Lung (tissue), 12 donors: ENCODE results near the gene ATMIN. TPM values are rescaled to one million over a fixed set of nuclear protein-coding genes. Genes with fewer than 3 reads are reported as not detected.

ENCODE experiments used
- ATAC-seq: fragments of 200-7000 bp; cut with Tn5 transposase; one replicate; pipeline ENCODE4 v1.9.1; 2020; ENCODE audit warnings: moderate number of reproducible peaks; ENCODE audit not compliant: insufficient read depth, low FRiP score
- DNase-seq, 3 donors: peaks; one replicate each; pipeline ENCODE4 v3.0.0-alpha.2; 2013 to 2017
- H3K27ac ChIP-seq, 2 donors: one replicate each; pipeline ENCODE4 v1.5.1; 2013; ENCODE audit warnings: mild to moderate bottlenecking in 2 of 2, moderate library complexity in 2 of 2, control low read depth in 1 of 2, inconsistent platforms in 1 of 2, low read depth in 1 of 2, low read length in 1 of 2
- H3K27me3 ChIP-seq, 3 donors: one replicate each; pipeline ENCODE4 v1.5.1; 2013; ENCODE audit warnings: low read length in 2 of 3; ENCODE audit not compliant: control insufficient read depth in 3 of 3, insufficient read depth in 3 of 3
- H3K36me3 ChIP-seq, 4 donors: one replicate each; pipeline ENCODE4 v1.5.1; 2013; ENCODE audit warnings: low read length in 4 of 4, mild to moderate bottlenecking in 1 of 4, moderate library complexity in 1 of 4; ENCODE audit not compliant: control insufficient read depth in 4 of 4, insufficient read depth in 4 of 4
- H3K4me1 ChIP-seq, 5 donors: one replicate each; pipeline ENCODE4 v1.5.1; 2013; ENCODE audit warnings: low read length in 5 of 5, mild to moderate bottlenecking in 2 of 5, moderate library complexity in 1 of 5; ENCODE audit not compliant: control insufficient read depth in 5 of 5, insufficient read depth in 5 of 5
- H3K4me3 ChIP-seq: one replicate; pipeline ENCODE4 v1.5.1; 2013; ENCODE audit warnings: mild to moderate bottlenecking, control low read depth, moderate library complexity
- H3K9ac ChIP-seq, 2 donors: one replicate each; pipeline ENCODE4 v1.5.1; 2013; ENCODE audit warnings: low read length in 2 of 2, control low read depth in 1 of 2; ENCODE audit not compliant: insufficient read depth in 1 of 2
- H3K9me3 ChIP-seq, 4 donors: one replicate each; pipeline ENCODE4 v1.5.1; 2013; ENCODE audit warnings: low read length in 3 of 4, mild to moderate bottlenecking in 1 of 4, moderate library complexity in 1 of 4; ENCODE audit not compliant: control insufficient read depth in 4 of 4, insufficient read depth in 3 of 4
- WGBS, 2 donors: extraction: QIAGEN DNeasy Blood & Tissue Kit; methylation state at CpG; one replicate each; pipeline ENCODE4 v1.1.7; 2013; 5-methylcytosine and 5-hydroxymethylcytosine counted together
- polyA plus RNA-seq, 2 donors: library from polyadenylated mRNA; stranded (reverse); fragments of 200-250 nt; gene quantifications; one replicate each; pipeline ENCODE4 v1.2.1, GENCODE V29; 2013
- total RNA-seq, 2 donors: library from RNA; depleted of rRNA in 1 of 2; stranded (reverse); fragments of >200 nt in 1 of 2; gene quantifications; one replicate each; pipeline ENCODE4 v1.2.1, GENCODE V29; 2014 to 2021
- TF ChIP-seq, protein P1 (sequence below): IDR thresholded peaks from 2 replicates; pipeline ENCODE4 v1.5.1; 2012; ENCODE audit warnings: mild to moderate bottlenecking; ENCODE audit errors: control extremely low read depth, extremely low read depth
- donor health status: control.
- donor health status: control.
- donor health status: Bipolar disorder and iron deficiency.
- donor health status: healthy.
- donor health status: DM: yes; HTN: yes; CAD: no.

Gene ATMIN
- total and polyA plus RNA-seq, 4 donors = 11.6 to 28.8 (median 19.1) TPM

DNA sequence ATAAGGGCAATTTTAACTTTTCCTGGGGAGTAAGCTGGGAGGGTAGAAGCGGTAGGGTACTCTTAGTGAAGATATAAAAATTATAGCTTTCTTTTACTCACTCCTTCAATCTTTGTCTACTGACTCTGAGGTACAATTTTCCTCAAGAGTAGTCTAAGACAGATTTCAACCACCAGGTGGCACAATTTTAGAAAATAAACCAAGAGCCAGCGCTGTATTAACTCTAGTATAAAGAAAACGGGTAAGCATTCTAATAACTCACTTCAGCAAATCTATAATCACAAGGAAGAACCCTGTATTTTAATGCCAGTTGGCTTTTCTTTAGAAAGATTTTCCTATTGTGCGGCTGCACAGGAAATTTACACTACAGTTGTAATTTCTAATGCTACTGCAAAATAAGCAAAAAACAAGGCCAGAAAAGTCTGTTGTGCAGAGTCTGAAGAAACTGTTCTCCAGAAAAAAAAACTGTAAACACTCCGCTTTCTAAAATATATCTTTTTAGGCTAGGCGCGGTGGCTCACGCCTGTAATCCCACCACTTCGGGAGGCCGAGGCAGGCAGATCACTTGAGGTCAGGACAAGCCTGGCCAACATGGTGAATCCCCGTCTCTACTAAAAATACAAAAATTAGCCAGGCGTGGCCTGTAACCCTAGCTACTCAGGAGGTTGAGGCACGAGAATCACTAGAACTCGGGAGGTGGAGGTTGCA, 30.8 kb upstream of the ATMIN start:
- DNase-seq (peak in 2 of 3 donors; percentile 81 to 86), ATAC-seq (no peak)
- 49 to 62% methylated on average over 14 of the region's 14 CpGs for WGBS, 2 donors
- Histone ChIP-seq H3K4me1 (peaks cover 0 to 32% (median 9%) of the 10 kb centered on the region in 5 donors), H3K36me3 (peaks cover 0 to 3% (median 0%) of the 10 kb centered on the region in 4 donors), H3K9ac (no peak overlapping the region), H3K27me3 (no peaks in the 10 kb centered on the region), H3K27ac (peak overlapping the region in 1 of 2 donors; percentile 73), H3K4me3 (no peak overlapping the region), H3K9me3 (no peaks in the 10 kb centered on the region)
- TF ChIP-seq, protein P1, sequence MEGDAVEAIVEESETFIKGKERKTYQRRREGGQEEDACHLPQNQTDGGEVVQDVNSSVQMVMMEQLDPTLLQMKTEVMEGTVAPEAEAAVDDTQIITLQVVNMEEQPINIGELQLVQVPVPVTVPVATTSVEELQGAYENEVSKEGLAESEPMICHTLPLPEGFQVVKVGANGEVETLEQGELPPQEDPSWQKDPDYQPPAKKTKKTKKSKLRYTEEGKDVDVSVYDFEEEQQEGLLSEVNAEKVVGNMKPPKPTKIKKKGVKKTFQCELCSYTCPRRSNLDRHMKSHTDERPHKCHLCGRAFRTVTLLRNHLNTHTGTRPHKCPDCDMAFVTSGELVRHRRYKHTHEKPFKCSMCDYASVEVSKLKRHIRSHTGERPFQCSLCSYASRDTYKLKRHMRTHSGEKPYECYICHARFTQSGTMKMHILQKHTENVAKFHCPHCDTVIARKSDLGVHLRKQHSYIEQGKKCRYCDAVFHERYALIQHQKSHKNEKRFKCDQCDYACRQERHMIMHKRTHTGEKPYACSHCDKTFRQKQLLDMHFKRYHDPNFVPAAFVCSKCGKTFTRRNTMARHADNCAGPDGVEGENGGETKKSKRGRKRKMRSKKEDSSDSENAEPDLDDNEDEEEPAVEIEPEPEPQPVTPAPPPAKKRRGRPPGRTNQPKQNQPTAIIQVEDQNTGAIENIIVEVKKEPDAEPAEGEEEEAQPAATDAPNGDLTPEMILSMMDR = peak; percentile 50

GRCh38 chr16:81005610-81006161, 30.0 kb upstream of the ATMIN start:
- Histone ChIP-seq H3K9me3 (no peaks in the 10 kb centered on the region), H3K27ac (peak overlapping the region; percentile 4 to 95), H3K4me3 (no peak overlapping the region), H3K27me3 (no peaks in the 10 kb centered on the region), H3K4me1 (peaks cover 0 to 32% (median 9%) of the 10 kb centered on the region in 5 donors), H3K36me3 (peaks cover 0 to 3% (median 0%) of the 10 kb centered on the region in 4 donors), H3K9ac (peak overlapping the region in 1 of 2 donors; percentile 84)
- DNase-seq (peak; percentile 27 to 57 (median 41)), ATAC-seq (no peak)
- TF ChIP-seq, protein P1 = no peak
- 22 to 38% methylated on average over 18 of the region's 18 CpGs for WGBS, 2 donors

DNA sequence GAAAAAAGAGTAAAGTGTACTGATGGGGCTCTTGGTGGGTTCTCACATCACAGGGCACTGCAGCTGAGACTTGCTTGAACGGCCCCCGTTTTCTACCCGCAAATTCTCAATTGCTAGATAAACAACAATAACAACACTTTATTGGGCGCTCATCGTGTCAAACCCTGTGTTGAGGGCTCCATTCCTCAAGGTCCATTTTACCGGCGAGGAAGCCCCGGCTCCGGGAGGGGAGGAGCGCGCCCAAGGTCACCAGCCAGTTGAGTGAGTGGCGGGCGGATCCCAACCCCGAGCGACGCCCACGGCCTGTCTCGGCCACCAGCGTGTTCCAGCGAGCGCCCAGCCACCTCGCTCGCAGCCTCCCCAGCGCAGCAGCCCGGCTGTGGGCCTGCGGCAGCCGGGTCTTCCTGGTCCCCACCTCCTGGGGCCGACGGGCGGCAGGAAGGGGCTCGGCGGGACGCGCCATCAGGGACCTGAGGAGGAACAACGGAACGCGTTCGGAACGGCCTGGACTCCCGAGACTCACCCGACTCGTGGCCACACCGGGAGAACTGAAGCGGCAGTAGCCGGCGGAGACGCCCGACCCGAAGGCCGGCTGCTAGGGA, 29.3 kb upstream of the ATMIN start:
- Histone ChIP-seq H3K4me1 (peaks cover 0 to 32% (median 9%) of the 10 kb centered on the region in 5 donors), H3K9me3 (peaks cover 0 to 2% (median 0%) of the 10 kb centered on the region in 4 donors), H3K9ac (peak overlapping the region; percentile 84 to 92), H3K27ac (peak overlapping the region; percentile 95), H3K36me3 (peaks cover 0 to 3% (median 0%) of the 10 kb centered on the region in 4 donors), H3K4me3 (peak overlapping the region; percentile 98), H3K27me3 (no peaks in the 10 kb centered on the region)
- ATAC-seq = peak; percentile 43
- WGBS, 2 donors = 0 to 1% methylated on average over 49 to 50 of the region's 50 CpGs
- TF ChIP-seq, protein P1 = no peak
- DNase-seq = peak in 2 of 3 donors; percentile 74 to 77
